Thyroid gland (tissue), 4 donors: ENCODE data around the gene TRIM71.

Experiments
- POLR2A ChIP-seq, 2 donors: fragments of 450-650 bp; IDR thresholded peaks; one replicate each; pipeline ENCODE4 v1.6.1; 2017; ENCODE audit warnings: antibody characterized with exemption in 2 of 2, mild to moderate bottlenecking in 2 of 2, moderate library complexity in 1 of 2
- TF ChIP-seq, protein P1 (sequence below), 6 experiments: fragments of 200-600 bp in 3 of 6; fragments of 450-650 bp in 3 of 6; sonication (generic) in 3 of 6; IDR thresholded peaks; one replicate each; pipeline ENCODE4 v1.5.1; 2016 to 2019; ENCODE audit warnings: antibody characterized with exemption in 6 of 6, mild to moderate bottlenecking in 2 of 6, inconsistent platforms in 1 of 6, moderate library complexity in 1 of 6

DNA sequence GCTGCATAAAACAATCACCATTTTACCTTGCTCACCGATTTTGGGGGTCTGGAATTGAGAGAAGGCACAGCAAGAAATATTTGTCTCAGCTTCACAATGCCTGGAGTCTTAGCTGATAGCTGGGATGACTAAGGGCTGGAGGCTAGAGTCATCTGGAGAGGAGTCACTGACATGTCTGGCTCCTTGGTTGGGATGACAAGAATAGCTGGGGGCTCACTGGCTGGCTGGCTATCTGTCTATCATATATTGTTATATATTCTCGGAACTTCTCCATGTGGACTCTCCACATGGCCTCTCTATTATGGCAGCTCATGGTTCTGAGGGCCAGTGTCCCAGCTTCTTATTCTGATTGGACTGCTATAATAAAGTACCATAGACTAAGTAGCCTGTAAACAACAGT lies 20.0 kb upstream of the TRIM71 start:
- TF ChIP-seq, protein P1, sequence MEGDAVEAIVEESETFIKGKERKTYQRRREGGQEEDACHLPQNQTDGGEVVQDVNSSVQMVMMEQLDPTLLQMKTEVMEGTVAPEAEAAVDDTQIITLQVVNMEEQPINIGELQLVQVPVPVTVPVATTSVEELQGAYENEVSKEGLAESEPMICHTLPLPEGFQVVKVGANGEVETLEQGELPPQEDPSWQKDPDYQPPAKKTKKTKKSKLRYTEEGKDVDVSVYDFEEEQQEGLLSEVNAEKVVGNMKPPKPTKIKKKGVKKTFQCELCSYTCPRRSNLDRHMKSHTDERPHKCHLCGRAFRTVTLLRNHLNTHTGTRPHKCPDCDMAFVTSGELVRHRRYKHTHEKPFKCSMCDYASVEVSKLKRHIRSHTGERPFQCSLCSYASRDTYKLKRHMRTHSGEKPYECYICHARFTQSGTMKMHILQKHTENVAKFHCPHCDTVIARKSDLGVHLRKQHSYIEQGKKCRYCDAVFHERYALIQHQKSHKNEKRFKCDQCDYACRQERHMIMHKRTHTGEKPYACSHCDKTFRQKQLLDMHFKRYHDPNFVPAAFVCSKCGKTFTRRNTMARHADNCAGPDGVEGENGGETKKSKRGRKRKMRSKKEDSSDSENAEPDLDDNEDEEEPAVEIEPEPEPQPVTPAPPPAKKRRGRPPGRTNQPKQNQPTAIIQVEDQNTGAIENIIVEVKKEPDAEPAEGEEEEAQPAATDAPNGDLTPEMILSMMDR (IDR thresholded peaks at IDR 0.05): no peak
- TF ChIP-seq POLR2A (IDR thresholded peaks at IDR 0.05): no peak
